Ishikawa (cell line): ENCODE measurements around the gene ZBTB2.

Experiments used
- CEBPB ChIP-seq: IDR thresholded peaks from 2 replicates; pipeline ENCODE4 v1.6.1; 2012
- CREB1 ChIP-seq: IDR thresholded peaks from 2 replicates; pipeline ENCODE4 v1.6.1; 2012; ENCODE audit warnings: low read depth
- EGR1 ChIP-seq: IDR thresholded peaks from 2 replicates; pipeline ENCODE4 v1.6.1; 2012
- EP300 ChIP-seq: IDR thresholded peaks from 2 replicates; pipeline ENCODE4 v1.6.1; 2012; ENCODE audit warnings: borderline replicate concordance
- MAX ChIP-seq: IDR thresholded peaks from 2 replicates; pipeline ENCODE4 v1.6.1; 2012
- RAD21 ChIP-seq: IDR thresholded peaks from 2 replicates; pipeline ENCODE4 v1.6.1; 2012; ENCODE audit warnings: low read depth
- REST ChIP-seq: IDR thresholded peaks from 2 replicates; pipeline ENCODE4 v1.6.1; 2012; ENCODE audit warnings: low read depth, mild to moderate bottlenecking
- TAF1 ChIP-seq: IDR thresholded peaks from 2 replicates; pipeline ENCODE4 v1.6.1; 2012; ENCODE audit warnings: low read depth, mild to moderate bottlenecking
- TCF12 ChIP-seq: IDR thresholded peaks from 2 replicates; pipeline ENCODE4 v1.6.1; 2012; ENCODE audit warnings: low read depth

GRCh38 chr6:151341476-151342195, 49.7 kb downstream of the ZBTB2 start:
- TF ChIP-seq TCF12: no peak
- TF ChIP-seq CREB1: no peak
- no peak for TF ChIP-seq RAD21
- no peak for TF ChIP-seq CEBPB
- TF ChIP-seq REST: no peak
- TF ChIP-seq TAF1: no peak
- TF ChIP-seq EP300: no peak
- no peak for TF ChIP-seq MAX
- no peak for TF ChIP-seq EGR1
